SU-DHL-6 (cell line): Measurements from ENCODE around the gene MOV10L1.

Experiments
- H2AFZ ChIP-seq: fragments of 200-600 bp; sonication (generic); 2 replicates; pipeline ENCODE4 v1.6.1; 2014; ENCODE audit warnings: low read depth, mild to moderate bottlenecking, moderate library complexity, mixed read lengths, antibody characterized with exemption, low read length; ENCODE audit not compliant: severe bottlenecking
- H3F3A ChIP-seq: fragments of 200-600 bp; shearing (Covaris generic); 2 replicates; pipeline ENCODE4 v1.6.0; 2016; ENCODE audit warnings: antibody characterized with exemption, mild to moderate bottlenecking; ENCODE audit not compliant: insufficient read depth
- H3K27ac ChIP-seq: fragments of 200-600 bp; sonication (generic); 2 replicates; pipeline ENCODE4 v1.5.1; 2016; ENCODE audit warnings: low read depth, mild to moderate bottlenecking, low read length, moderate library complexity, mixed read lengths
- H3K27me3 ChIP-seq: fragments of 200-600 bp; sonication (generic), shearing (Covaris generic); 2 replicates; pipeline ENCODE4 v1.6.0; 2014; ENCODE audit warnings: mild to moderate bottlenecking, low read length
- H3K36me3 ChIP-seq: fragments of 200-600 bp; sonication (generic); 2 replicates; pipeline ENCODE4 v1.6.1; 2014; ENCODE audit warnings: mild to moderate bottlenecking, low read length, mixed read lengths
- H3K4me2 ChIP-seq: fragments of 300-600, 200-600 bp; shearing (Covaris generic), sonication (generic); 2 replicates; pipeline ENCODE4 v1.6.0; 2014; ENCODE audit warnings: low read length, low read depth, mild to moderate bottlenecking; ENCODE audit not compliant: poor library complexity, severe bottlenecking
- H3K4me3 ChIP-seq: fragments of 200-600 bp; sonication (generic); 2 replicates; pipeline ENCODE4 v1.5.1; 2014; ENCODE audit warnings: antibody characterized with exemption, low read length, mild to moderate bottlenecking, mixed read lengths; ENCODE audit not compliant: insufficient read depth, poor library complexity, severe bottlenecking
- H3K79me2 ChIP-seq: fragments of 200-600 bp; sonication (generic); 2 replicates; pipeline ENCODE4 v1.6.1; 2014; ENCODE audit warnings: mild to moderate bottlenecking, low read length, moderate library complexity; ENCODE audit not compliant: insufficient read depth
- H3K9ac ChIP-seq: fragments of 200-600 bp; sonication (generic); 2 replicates; pipeline ENCODE4 v1.7.0; 2014; ENCODE audit warnings: mild to moderate bottlenecking, low read length
- H3K9me2 ChIP-seq: fragments of 200-600 bp; sonication (generic); replicated peaks from 2 replicates; pipeline ENCODE4 v1.6.1; 2014; ENCODE audit warnings: low read length; ENCODE audit not compliant: insufficient read depth
- H3K9me3 ChIP-seq: fragments of 200-600 bp; sonication (generic); 2 replicates; pipeline ENCODE4 v1.6.1; 2014; ENCODE audit warnings: low read length, mixed read lengths; ENCODE audit not compliant: insufficient read depth
- H4K20me1 ChIP-seq: fragments of 200-600 bp; sonication (generic); 2 replicates; pipeline ENCODE4 v1.6.1; 2014; ENCODE audit warnings: low read depth, mild to moderate bottlenecking, antibody characterized with exemption, low read length, moderate library complexity, mixed read lengths
- EZH2phosphoT487 ChIP-seq: fragments of 200-600 bp; sonication (generic), shearing (Covaris generic); conservative IDR thresholded peaks from 2 replicates; pipeline ENCODE4 v1.6.1; 2018; ENCODE audit warnings: mild to moderate bottlenecking, antibody characterized with exemption, low read length, moderate library complexity, mixed read lengths
- TF ChIP-seq, protein P1 (sequence below): fragments of 200-600 bp; sonication (generic); IDR thresholded peaks from one replicate; pipeline ENCODE4 v1.5.1; 2017; ENCODE audit warnings: antibody characterized with exemption, mild to moderate bottlenecking, low read length, moderate library complexity; ENCODE audit not compliant: insufficient read depth, poor library complexity, severe bottlenecking

MOV10L1 gene

DNA sequence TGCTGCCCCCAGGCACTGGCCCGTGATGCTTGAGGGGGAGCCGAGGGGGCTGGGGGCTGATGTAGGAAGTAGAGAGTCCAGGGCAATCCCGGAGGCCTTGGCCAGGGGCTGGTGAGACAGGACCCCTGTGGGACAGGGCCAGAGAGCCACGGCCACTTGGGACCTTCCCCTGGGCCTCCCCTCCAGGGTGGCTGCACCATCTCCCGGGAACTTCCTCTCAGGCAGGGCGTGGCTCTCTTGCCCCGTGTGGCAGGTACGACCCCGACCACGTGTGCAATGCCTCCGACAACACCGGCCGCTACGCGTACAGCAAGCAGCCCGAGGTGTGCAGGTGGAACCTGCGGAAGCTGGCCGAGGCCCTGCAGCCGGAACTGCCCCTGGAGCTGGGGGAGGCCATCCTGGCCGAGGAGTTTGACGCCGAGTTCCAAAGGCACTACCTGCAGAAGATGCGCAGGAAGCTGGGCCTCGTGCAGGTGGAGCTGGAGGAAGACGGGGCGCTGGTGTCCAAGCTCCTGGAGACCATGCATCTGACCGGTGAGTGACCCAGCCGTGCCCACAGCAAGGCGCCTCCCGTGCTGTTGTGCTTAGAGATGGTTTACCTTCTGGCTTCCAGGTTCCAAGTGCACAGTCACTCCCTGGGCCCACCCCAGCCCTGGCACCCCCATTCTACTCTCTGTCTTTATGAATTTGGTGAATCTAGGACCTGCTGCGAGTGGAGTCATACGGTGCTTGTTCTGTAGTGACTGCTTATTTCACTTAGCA lies 120.8 kb downstream of the MOV10L1 start:
- no peak overlapping the region for H3K4me3 ChIP-seq
- no peak overlapping the region for H3K9ac ChIP-seq
- no peak overlapping the region for H3K4me2 ChIP-seq

DNA sequence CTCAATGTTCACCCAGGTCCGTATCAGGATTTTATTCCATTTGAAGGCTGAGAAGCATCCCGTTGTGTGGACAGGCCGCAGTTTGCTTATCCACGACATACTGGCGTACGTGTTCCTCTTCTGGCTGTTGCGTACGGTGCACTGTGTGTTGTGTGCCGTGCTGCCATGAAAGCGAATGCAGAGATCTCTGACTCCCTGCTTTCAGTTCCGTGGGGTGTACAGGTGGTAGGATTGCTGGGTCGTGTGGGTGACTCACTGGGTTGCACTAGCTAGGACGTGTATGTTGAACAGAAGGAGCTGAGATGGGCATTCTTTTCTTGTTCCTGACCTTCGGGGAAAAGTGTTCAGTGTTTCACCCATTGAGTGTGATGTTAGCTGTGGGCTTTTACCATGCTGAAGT lies 121.3 kb downstream of the MOV10L1 start:
- H3K36me3 ChIP-seq: peaks cover 6% of the 10 kb centered on the region; the same call in 1 of the 2 replicates
- no peaks in the 10 kb centered on the region for H3K9me2 ChIP-seq
- H3K27me3 ChIP-seq: no peaks in the 10 kb centered on the region

More for the DNA sequence above, 120.8 kb downstream of the MOV10L1 start:
- Histone ChIP-seq H3K36me3 (peaks cover 6% of the 10 kb centered on the region; the same call in 1 of the 2 replicates), H3K79me2 (peaks cover 15% of the 10 kb centered on the region; the same call in 1 of the 2 replicates), H3K27me3 (no peaks in the 10 kb centered on the region), H3K27ac (no peak overlapping the region), H3K9me2 (no peaks in the 10 kb centered on the region), H3F3A (0 out of 2 replicates have a peak, but pooled peaks cover 4% of the 10 kb centered on the region), H3K9me3 (no peaks in the 10 kb centered on the region), H2AFZ (no peak overlapping the region), H4K20me1 (no peaks in the 10 kb centered on the region; the same call in 1 of the 2 replicates)
- TF ChIP-seq, protein P1, sequence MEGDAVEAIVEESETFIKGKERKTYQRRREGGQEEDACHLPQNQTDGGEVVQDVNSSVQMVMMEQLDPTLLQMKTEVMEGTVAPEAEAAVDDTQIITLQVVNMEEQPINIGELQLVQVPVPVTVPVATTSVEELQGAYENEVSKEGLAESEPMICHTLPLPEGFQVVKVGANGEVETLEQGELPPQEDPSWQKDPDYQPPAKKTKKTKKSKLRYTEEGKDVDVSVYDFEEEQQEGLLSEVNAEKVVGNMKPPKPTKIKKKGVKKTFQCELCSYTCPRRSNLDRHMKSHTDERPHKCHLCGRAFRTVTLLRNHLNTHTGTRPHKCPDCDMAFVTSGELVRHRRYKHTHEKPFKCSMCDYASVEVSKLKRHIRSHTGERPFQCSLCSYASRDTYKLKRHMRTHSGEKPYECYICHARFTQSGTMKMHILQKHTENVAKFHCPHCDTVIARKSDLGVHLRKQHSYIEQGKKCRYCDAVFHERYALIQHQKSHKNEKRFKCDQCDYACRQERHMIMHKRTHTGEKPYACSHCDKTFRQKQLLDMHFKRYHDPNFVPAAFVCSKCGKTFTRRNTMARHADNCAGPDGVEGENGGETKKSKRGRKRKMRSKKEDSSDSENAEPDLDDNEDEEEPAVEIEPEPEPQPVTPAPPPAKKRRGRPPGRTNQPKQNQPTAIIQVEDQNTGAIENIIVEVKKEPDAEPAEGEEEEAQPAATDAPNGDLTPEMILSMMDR: no peak
- no peak for TF ChIP-seq EZH2phosphoT487

More for the DNA sequence above, 121.3 kb downstream of the MOV10L1 start:
- H3K9ac ChIP-seq: no peak overlapping the region
- no peak overlapping the region for H3K27ac ChIP-seq
- H3K4me3 ChIP-seq: no peak overlapping the region
- no peak for TF ChIP-seq EZH2phosphoT487
- TF ChIP-seq, protein P1: no peak
- 0 out of 2 replicates have a peak, but pooled peaks cover 4% of the 10 kb centered on the region for H3F3A ChIP-seq
- no peak overlapping the region for H3K4me2 ChIP-seq
- no peak overlapping the region for H2AFZ ChIP-seq
- H3K79me2 ChIP-seq: peaks cover 15% of the 10 kb centered on the region; the same call in 1 of the 2 replicates
- no peaks in the 10 kb centered on the region for H3K9me3 ChIP-seq
- H4K20me1 ChIP-seq: no peaks in the 10 kb centered on the region; the same call in 1 of the 2 replicates
